ENCODE results near the gene ARSI.

ARSI gene

DNA sequence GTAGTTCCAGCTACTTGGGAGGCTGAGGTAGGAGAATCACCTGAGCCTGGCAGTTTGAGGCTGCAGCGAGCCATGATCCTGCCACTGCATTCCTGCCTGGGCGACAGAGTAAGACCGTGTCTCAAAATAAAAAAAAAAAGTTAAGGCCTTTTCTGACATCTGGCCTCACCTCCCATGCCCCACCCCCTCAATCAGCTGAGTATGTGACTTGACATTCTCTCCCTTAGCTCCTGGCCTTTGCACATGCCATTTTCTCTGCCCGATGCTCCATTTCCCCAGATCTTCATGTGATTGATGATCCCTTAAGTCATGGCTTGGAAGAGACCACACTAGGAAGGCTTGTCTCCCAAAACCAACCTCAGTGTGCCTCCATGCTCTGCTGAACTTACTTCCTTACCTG is 37.1 kb upstream of the ARSI start:
- no peak overlapping the region for H3K4me3 ChIP-seq (ENCODE audit: control insufficient read depth, low read depth, low read length)

DNA sequence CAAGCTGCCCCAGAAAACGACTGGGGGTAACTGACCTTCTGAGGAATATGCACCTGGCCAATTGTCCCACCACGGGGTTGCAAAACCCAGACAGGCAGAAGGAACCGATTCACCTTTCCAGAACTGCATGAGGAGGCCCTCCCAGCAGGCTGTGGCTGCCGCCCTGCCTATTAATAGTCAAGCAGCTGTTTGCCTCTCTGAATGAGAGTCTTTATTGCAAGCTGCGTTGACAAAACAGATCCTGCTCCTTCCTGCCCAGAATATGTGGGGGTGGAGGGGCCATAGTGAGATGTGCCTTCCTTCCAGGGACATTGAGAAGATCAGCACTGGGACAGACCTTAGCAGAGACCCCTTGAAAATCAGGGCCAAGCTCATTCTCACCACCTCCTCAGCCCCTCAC is 36.5 kb upstream of the ARSI start:
- TF ChIP-seq, protein P1, sequence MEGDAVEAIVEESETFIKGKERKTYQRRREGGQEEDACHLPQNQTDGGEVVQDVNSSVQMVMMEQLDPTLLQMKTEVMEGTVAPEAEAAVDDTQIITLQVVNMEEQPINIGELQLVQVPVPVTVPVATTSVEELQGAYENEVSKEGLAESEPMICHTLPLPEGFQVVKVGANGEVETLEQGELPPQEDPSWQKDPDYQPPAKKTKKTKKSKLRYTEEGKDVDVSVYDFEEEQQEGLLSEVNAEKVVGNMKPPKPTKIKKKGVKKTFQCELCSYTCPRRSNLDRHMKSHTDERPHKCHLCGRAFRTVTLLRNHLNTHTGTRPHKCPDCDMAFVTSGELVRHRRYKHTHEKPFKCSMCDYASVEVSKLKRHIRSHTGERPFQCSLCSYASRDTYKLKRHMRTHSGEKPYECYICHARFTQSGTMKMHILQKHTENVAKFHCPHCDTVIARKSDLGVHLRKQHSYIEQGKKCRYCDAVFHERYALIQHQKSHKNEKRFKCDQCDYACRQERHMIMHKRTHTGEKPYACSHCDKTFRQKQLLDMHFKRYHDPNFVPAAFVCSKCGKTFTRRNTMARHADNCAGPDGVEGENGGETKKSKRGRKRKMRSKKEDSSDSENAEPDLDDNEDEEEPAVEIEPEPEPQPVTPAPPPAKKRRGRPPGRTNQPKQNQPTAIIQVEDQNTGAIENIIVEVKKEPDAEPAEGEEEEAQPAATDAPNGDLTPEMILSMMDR (IDR thresholded peaks at IDR 0.05; ENCODE audit: control insufficient read depth, insufficient read depth, low read depth, low read length, missing control alignments), result no peak
- DNase-seq (ENCODE audit: low read depth), result no peak
- no peak overlapping the region for H3K4me3 ChIP-seq (ENCODE audit: control insufficient read depth, low read depth, low read length)

More for the DNA sequence above, 37.1 kb upstream of the ARSI start:
- DNase-seq (ENCODE audit: low read depth), result no peak
- TF ChIP-seq, protein P1 (IDR thresholded peaks at IDR 0.05; ENCODE audit: control insufficient read depth, insufficient read depth, low read depth, low read length, missing control alignments), result no peak

DNA sequence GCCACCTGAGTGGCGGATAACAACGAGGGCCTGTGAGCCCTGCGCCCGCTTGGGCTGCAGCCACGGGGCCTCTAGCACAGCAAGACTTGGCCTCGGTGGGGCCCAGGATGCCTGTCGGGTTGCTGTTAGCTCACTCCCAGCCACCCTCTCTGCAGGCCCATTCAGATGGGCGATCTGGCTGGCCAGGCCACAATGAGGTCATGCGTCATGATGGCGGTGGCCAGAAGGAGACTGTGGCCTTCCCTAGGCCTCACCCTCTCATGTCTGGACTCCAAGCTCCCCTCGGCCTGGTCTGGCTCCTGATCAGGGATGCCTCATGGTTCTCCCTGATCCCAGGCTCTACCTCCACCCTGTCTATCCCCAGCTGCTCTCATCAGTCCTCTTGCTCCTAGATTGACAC is 35.8 kb upstream of the ARSI start:
- DNase-seq (ENCODE audit: low read depth), result no peak
- TF ChIP-seq, protein P1 (IDR thresholded peaks at IDR 0.05; ENCODE audit: control insufficient read depth, insufficient read depth, low read depth, low read length, missing control alignments), result no peak
- no peak overlapping the region for H3K4me3 ChIP-seq (ENCODE audit: control insufficient read depth, low read depth, low read length)

DNA sequence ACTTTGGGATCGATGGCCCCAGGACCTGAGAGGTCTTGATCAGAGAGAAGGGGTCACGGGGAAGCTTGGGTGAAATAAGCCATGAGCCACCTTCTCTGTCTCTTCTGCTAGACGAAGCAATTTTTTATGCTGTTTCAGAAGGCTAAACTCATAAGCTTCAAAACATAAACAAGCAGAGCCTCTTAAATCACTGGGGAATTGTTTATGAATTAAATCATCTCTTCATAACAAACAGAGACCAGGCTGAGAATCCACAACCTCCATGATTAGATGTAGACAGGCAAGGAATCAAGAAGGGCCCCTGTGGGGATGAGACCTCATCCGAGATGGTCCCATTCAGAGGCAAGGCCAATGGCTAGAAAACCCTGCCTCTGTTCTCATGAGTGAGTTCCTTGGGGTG is 33.1 kb upstream of the ARSI start:
- no peak overlapping the region for H3K4me3 ChIP-seq (ENCODE audit: control insufficient read depth, low read depth, low read length)
- TF ChIP-seq, protein P1 (IDR thresholded peaks at IDR 0.05; ENCODE audit: control insufficient read depth, insufficient read depth, low read depth, low read length, missing control alignments), result no peak
- DNase-seq (ENCODE audit: low read depth), result no peak

DNA sequence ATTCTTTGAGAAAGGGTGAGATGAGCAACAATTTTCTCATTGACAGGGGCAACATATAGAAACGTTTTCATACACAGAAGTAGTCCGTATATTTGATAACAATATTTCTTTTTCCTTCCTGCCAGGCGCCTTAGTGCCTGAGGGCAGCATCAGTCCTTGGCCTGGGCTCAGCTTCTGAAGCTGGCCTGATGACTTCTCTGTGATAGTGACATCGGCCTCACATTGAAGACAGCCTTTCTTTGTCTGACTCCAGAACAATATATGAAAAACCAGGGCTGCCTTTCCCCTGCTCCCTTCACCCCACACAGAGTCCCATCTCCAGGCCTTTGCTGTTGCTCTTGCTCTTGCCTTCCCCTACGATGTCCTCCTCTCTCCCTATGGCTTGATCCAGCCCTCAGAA is 30.7 kb upstream of the ARSI start:
- TF ChIP-seq, protein P1 (IDR thresholded peaks at IDR 0.05; ENCODE audit: control insufficient read depth, insufficient read depth, low read depth, low read length, missing control alignments), result no peak
- DNase-seq (ENCODE audit: low read depth), result no peak
- H3K4me3 ChIP-seq (ENCODE audit: control insufficient read depth, low read depth, low read length), result no peak overlapping the region

DNA sequence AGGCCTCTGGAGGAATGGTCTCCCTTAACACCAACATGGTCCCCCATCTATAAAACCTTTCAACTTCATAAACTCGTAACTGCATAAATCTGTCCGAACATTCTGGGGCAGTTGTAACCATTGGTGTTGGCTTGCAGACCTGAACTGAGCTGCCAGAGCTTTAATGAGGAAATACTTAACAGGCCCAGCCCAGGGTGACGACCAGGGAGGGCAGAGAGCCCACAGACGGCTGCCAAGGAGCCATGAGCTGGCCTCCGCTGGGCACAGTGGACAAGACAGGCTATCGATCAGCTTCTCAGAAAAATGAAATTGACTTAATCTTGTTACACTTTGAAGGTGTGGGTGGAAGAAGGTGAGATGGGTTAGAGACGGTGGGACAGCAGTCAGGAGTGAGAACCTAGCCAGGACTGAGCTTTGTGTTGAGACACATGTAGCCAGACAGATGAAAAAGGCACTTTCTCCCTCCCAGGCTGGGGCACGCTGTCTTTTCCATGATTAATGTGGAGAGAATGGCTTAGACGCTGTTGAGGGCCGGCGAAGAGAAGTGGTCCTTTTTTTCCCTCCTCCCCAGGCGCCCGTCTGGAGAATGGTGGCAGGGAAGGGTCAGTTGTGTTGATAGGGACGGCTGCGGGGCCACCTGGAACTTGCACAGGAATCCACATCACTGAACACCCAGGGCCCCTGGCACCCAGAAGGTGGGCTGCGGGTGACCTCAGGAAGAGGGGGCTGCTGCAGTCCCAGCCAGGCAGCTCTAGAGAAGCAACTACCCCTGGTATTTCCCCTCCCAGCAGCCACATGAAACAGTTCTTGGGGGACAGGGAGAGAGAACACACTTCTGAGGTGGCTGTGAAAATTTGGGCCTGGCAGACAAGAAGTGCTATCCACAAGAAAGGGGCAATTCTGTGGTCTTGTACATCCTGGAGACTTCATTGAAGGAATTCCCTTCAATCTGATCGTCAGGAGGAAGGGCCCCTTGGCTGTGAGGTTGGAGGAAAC is 27.5 kb upstream of the ARSI start:
- no peak for DNase-seq (ENCODE audit: low read depth)
- H3K4me3 ChIP-seq (ENCODE audit: control insufficient read depth, low read depth, low read length), result no peak overlapping the region
- TF ChIP-seq, protein P1 (IDR thresholded peaks at IDR 0.05; ENCODE audit: control insufficient read depth, insufficient read depth, low read depth, low read length, missing control alignments), result no peak

Data from AG09309 (cell line).